HG02973 (cell line): ENCODE data around the gene DENND6B.
"Not testable (repeated sequence)": the region's sequence is repeated elsewhere in the genome, so short reads cannot be mapped to it uniquely, and the experiment has no call there.

Experiments used
- ATAC-seq: cut with Tn5 transposase; IDR thresholded peaks from one replicate; pipeline ENCODE4 v1.9.1; 2021; ENCODE audit warnings: moderate library complexity; ENCODE audit not compliant: unreplicated experiment

DENND6B gene

DNA sequence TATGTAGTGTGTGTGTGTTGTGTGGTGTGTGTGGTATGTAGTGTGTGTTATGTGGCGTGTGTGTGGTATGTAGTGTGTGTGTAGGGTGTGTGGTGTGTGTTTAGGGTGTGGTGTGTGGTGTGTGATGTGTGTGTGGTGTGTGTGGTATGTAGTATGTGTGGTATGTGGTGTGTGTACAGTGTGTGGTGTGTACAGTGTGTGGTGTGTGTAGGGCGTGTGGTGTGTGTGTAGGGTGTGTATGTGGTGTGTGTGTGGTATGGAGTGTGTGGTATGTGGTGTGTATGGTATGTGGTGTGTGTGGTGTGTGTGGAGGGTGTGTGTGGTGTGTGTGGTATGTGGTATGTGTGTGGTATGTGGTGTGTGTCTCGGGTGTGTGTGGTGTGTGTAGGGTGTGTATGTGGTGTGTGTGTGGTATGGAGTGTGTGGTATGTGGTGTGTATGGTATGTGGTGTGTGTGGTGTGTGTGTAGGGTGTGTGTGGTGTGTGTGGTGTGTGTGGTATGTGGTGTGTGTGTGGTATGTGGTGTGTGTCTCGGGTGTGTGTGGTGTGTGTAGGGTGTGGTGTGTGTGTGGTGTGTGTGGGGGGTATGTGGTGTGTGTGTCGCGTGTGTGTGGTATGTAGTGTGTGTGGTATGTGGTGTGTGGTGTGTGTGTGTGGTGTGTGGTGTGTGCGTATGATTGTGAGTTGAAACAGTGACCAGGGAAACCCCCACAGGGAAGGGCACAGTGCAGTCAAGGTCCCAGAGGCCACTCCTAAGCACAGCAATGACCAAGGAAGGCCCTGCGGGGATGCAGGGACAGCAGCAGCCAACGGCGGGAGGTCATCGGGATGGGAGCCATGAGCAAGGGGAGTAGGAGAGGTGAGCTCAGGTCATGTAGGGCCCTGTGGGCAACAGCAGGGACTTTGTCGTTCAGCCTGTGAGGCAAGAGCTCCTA, 13.4 kb upstream of the DENND6B start:
- ATAC-seq, result no peak

DNA sequence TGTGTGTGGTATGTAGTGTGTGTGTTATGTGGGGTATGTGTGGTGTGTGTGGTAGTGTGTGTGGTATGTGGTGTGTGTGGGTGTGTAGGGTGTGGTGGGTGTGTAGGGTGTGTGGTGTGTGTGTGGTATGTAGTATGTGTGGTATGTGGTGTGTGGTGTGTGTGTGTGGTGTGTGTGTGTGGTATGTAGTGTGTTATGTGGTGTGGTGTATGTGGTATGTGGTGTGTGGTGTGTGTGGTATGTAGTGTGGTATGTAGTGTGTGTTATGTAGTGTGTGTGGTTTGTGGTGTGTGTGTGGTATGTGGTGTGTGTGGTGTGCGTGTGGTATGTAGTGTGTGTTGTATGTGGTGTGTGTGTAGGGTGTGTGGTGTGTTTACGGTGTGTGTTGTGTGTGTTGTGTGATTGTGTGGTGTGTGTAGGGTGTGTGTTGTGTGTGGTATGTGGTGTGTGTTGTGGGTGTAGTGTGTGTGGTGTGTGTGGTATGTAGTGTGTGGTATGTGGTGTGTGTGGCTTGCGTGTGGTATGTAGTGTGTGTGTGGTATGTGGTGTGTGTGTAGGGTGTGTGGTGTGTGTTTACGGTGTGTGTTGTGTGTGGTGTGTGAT, 12.1 kb upstream of the DENND6B start:
- no peak for ATAC-seq

DNA sequence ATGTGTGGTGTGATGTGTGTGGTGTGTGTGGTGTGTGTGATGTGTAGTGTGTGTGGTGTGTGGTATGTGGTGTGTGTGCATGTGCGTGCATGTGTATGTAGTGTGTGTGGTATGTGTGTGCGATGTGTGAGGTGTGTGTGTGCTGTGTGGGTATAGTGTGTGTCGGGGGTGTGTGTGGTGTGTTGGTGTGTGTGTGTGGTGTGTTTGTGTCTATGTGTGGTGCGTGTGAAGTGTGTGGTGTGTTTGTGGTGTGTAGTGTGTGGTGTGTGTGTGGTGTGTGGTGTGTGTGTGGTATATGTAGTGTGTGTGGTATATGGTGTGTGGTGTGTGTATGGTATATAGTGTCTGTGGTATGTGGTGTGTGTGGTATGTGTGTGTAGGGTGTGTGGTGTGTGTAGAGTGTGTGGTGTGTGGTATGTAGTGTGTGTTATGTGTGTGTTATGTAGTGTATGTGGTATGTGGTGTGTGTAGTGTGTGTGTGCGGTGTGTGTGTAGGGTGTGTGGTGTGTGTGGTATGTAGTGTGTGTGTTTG, 11.3 kb upstream of the DENND6B start:
- ATAC-seq, result no peak

DNA sequence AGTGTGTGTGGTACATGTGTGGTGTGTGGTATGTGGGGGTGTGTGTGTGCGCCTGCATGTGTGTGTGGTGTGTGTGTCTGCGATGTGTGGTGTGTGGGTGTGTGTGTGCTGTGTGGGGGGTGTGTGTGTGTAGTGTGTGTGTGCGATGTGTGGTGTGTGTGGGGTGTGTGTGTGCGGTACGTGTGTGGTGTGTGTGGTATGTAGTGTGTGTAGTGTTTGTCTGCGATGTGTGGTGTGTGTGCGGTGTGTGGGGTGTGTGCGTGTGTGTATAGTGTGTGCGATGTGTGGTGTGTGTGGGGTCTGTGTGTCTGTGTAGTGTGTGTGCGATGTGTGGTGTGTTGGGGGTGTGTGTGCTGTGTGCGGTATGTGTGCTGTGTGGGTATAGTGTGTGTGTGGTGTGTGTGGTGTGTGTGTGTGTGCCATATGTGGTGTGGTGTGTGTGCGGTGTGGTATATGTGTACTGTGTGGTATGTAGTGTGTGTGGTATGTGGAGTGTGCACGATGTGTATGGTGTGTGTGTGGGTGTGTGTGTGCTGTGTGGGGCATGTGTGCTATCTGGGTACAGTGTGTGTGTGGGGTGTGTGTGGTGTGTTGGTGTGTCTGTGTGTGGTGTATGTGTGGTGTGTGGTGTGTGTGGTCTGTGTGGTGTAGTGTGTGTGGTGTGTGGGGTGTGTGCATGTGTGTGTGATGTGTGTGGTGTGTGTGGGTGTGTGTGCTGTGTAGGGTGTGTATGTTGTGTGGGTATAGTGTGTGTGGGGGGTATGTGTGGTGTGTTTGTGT, 10.6 kb upstream of the DENND6B start:
- ATAC-seq, result no peak

GRCh38 chr22:50334433-50334832, 7.6 kb upstream of the DENND6B start:
- not testable (repeated sequence) for ATAC-seq

- no peak for ATAC-seq
Observed at GRCh38 chr22:50329236-50329635, 2.4 kb upstream of the DENND6B start.

DNA sequence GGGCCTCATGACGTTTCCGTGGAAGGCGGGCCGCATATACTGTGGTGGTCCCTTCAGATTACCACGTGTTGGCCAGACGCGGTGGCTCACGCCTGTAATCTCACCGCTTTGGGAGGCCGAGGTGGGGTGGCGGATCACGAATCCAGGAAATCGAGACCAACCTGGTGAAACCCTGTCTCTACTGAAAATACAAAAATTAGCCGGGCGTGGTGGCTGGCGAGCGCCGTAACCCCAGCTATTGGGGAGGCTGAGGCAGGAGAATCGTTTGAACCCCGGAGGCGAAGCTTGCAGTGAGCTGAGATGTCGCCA, 853 bp upstream of the DENND6B start:
- no peak for ATAC-seq

- ATAC-seq, result no peak
Observed at GRCh38 chr22:50326225-50326955, 422 bp downstream of the DENND6B start.

DNA sequence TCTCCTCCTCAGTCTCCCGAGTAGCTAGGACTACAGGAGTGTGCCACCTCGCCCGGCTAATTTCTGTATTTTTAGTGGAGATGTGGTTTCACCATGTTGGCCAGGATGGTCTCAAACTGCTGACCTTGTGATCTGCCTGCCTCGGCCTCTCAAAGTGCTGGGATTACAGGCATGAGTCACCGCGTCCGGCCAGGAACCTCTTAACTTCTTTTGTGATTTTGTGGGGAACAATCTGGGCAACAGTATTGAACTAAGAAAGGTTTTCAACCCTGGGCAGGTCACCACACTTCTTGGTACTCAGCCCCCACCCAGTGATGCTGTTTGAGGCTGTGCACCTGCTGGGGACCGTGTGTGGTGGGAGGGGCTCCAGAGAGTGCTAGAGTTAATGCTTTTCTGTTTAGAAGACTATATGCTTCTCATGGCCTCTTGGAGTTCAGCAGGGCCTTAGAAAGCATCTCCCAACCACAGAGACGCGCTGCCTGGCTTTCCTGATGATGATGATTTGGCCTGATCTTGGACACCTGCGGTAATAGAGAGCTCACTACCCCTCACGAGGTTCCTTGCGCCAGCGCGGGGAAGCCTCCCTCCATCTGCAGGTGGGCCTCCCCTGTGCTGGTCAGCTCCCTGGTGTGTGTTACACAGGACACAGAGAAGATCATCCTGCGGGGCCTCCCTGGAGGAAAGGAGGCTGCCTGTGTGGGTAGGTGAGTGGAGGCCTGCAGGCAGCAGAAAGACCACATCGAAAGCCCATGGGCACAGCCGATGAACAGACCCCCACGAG, 1.2 kb downstream of the DENND6B start:
- ATAC-seq, result no peak

DNA sequence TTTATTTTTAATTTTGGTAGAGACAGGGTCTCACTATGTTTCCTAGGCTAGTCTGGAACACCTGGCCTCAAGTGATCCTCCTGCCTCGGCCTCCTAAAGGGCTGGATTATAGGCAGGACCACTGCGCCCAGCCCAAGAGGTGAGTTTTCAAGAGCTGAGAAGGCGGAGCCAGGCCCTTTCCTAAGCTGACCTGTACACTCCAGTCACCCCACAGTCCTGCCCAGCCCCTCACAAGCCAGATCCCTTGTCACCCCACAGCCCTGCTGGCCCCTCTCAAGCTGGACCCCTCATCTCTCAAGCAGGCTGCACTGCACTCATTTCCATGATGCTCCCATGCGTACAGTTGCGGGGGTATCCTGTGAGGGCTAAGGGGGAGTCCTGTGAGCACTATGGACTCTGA, 2.9 kb downstream of the DENND6B start:
- ATAC-seq, result no peak

DNA sequence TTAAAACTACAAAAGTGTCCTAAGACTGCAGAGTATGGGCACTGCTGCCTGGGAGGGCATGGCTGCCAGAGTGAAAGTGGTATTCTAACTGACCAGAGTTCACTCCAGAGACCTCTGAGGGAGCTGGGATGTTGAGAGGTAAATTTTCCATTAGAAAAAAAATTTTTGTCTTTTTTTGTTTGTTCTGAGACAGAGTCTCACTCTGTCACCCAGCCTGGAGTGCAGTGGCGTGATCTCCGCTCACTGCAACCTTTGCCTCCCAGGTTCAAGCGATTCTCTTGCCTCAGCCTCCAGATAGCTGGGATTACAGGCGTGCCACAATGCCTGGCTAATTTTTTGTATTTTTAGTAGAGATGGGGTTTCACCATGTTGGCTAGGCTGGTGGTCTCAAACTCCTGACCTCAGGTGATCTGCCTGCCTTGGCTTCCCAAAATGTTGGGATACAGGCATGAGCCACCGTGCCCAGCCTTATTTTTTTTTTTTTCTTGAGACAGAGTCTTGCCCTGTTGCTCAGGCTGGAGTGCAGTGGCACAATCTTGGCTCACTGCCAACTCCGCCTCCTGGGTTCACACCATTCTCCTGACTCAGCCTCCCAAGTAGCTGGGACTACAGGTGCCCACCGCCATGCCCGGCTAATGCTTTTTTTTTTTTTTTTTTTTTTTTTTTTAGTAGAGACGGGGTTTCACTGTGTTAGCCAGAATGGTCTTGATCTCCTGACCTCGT, 4.3 kb downstream of the DENND6B start:
- not testable (repeated sequence) for ATAC-seq

DNA sequence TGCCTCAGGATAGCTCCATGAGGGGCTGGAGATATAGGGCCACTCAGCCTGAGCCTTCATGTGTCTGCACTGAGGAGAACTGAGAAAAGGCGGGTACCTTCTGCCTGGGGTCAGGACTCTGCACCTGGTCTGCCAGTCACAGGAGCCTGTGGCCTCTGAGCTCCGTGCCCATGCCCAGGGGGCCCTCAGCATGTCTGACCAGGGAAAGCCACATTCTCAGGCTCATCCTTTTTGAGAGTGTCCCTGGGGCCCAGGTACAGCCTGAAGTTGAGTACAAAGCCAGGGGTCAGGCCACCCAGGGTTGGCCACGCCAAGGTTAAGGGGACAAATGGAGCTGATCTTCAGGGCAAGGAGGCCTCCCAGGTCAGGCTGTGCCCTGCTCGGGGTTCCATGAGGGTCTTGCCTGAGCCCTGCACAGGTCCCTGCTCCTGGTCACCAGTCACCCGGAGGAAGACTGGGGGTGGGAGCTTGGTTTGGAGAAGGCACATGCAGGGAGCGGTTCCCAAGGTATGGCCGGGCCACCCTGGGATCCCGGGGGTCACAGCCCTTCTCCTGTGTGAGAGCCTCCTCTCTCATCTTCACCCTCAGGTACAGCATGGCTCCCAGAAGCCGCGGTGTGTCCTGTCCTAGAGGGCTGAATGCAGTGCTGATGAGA, 6.0 kb downstream of the DENND6B start:
- no peak for ATAC-seq

GRCh38 chr22:50320116-50320515, 6.7 kb downstream of the DENND6B start:
- ATAC-seq, result no peak

DNA sequence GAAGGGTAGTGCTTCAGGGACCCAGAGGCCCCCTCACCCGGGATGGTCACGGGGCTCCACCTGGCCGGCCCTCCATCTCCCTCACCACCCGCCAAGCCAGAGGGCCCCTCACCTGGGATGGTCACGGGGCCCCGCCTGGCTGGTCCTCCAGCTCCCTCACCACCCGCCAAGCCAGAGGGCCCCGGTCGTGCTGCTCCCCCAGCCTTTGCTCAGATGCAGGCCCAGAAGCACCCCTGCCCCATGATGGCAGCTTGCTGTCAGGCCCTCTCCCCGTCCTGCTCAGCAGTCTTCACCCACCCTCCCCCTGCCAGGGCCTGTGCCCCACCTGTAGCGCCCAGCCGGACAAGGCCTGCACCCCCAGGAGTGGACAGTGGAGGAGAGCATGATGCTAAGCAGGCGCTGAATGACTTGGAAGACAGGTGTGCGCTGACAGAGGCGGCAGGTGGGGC, 7.3 kb downstream of the DENND6B start:
- ATAC-seq, result no peak

- no peak for ATAC-seq
Observed at GRCh38 chr22:50318698-50319411, 8.0 kb downstream of the DENND6B start.

DNA sequence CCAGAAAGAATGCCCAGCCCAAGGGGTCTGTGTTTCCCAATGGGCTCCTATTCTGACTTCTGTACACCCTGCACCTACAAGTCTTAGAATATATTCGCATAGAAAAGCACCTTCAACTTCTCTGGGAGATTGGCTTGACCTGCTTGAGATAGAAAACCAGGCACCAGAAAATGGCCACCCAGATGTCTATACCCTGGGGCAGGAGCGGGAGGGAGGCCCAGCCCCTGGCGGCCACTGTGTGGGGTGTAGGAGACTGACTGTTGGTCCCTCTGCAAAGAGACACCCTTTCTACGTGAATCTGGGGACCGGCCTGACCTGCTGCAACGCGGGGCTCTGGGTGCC, 8.5 kb downstream of the DENND6B start:
- ATAC-seq, result no peak

DNA sequence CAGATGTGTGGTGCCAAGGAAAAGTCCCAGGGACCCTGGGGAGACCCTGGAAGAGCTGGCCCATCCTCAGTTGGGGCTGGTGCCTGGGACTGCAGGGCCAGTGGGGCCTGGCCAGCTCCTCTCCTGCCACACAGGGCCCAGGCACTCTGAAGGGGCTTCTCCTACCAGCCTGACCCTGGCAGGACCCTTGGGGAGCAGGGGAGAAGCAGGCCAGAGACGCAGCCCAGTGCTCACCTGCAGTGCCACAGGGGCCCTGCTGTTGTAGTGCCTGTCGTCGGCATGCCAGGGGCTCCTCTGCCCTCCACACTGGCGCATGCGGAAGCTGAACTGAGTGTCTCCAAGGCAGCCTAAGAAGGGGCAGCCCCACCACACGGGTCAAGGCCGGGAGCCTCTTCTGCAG, 9.1 kb downstream of the DENND6B start:
- ATAC-seq, result no peak

DNA sequence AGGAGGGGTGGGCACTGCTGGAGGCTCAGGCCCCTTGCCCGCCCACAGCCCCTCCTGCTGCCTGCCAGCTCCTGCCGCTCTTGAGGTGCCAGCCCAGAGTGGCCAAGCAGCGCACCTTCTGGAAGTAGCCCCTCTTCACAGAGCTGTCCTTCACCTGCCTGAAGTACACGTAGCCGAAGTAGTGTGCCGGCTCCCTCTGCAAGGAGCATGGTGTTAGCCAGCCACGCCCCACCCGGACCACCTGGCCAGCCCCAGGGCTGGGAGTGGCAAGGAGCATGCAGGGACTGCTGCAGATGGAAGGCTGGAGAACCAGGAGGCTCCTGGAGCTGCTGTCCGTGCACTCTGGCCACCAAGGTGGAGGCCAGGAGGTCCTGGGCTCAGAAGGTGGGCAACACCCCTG, 9.6 kb downstream of the DENND6B start:
- no peak for ATAC-seq
